Frontal cortex (tissue), 4 donors: ENCODE measurements around the gene PHPT1. TPM values are rescaled to one million over a fixed set of nuclear protein-coding genes. Genes with fewer than 3 reads are reported as not detected.
A peak's percentile ranks its signal among the peaks of the same experiment; 100 is the strongest.
"Not testable (repeated sequence)": the region's sequence is repeated elsewhere in the genome, so short reads cannot be mapped to it uniquely, and the experiment has no call there.

Source experiments
- DNase-seq, 2 donors: peaks; one replicate each; pipeline ENCODE4 v3.0.0; 2012; ENCODE audit warnings: low spot score in 2 of 2
- FAIRE-seq: peaks from 2 replicates; lab custom pipeline; 2012; peaks lifted over from hg19 to GRCh38; lab: Jason Lieb, UNC
- total RNA-seq: library from RNA; depleted of rRNA; stranded (reverse); fragments of >200 nt; gene quantifications from one replicate; pipeline ENCODE4 v1.2.3, GENCODE V29; 2014
- donor health status: control.
- donor health status: control.
- donor health status: control.

Gene PHPT1
- total RNA-seq, 1 donor from 2014 or later, result 143 TPM

- FAIRE-seq (no peak), DNase-seq (no peak)
These were observed 8.6 kb downstream of the PHPT1 start for GRCh38 chr9:136857581-136858412.

- FAIRE-seq (no peak), DNase-seq (no peak)
These were observed 9.2 kb downstream of the PHPT1 start for GRCh38 chr9:136858452-136858843.

- FAIRE-seq, result no peak
- DNase-seq, result peak in 1 of 2 donors; percentile 76
These were observed 9.9 kb downstream of the PHPT1 start for GRCh38 chr9:136858844-136859757.

GRCh38 chr9:136860529-136860928 is 11.3 kb downstream of the PHPT1 start:
- FAIRE-seq, result no peak
- DNase-seq, result no peak

GRCh38 chr9:136860933-136861873 is 12.0 kb downstream of the PHPT1 start:
- DNase-seq (no peak), FAIRE-seq (no peak)

GRCh38 chr9:136861874-136862457 is 12.8 kb downstream of the PHPT1 start:
- no peak for DNase-seq
- no peak for FAIRE-seq

GRCh38 chr9:136862849-136863622 is 13.8 kb downstream of the PHPT1 start:
- DNase-seq (no peak), FAIRE-seq (no peak)

- DNase-seq, result no peak
- no peak for FAIRE-seq
These were observed 14.5 kb downstream of the PHPT1 start for GRCh38 chr9:136863623-136864273.

GRCh38 chr9:136865041-136865767 is 16.0 kb downstream of the PHPT1 start:
- DNase-seq (no peak), FAIRE-seq (no peak)

GRCh38 chr9:136865768-136866103 is 16.5 kb downstream of the PHPT1 start:
- FAIRE-seq, result no peak
- DNase-seq, result no peak

- not testable (repeated sequence) for FAIRE-seq, DNase-seq
These were observed 17.8 kb downstream of the PHPT1 start for GRCh38 chr9:136866898-136867421.

- DNase-seq (no peak), FAIRE-seq (no peak)
These were observed 18.3 kb downstream of the PHPT1 start for GRCh38 chr9:136867480-136867879.

GRCh38 chr9:136867917-136868316 is 18.7 kb downstream of the PHPT1 start:
- no peak for FAIRE-seq
- no peak for DNase-seq

GRCh38 chr9:136868644-136869043 is 19.4 kb downstream of the PHPT1 start:
- FAIRE-seq (no peak), DNase-seq (no peak)

GRCh38 chr9:136869611-136870010 is 20.4 kb downstream of the PHPT1 start:
- DNase-seq, FAIRE-seq: not testable (repeated sequence)

GRCh38 chr9:136875155-136875554 is 25.9 kb downstream of the PHPT1 start:
- DNase-seq (no peak), FAIRE-seq (no peak)

GRCh38 chr9:136876476-136876875 is 27.3 kb downstream of the PHPT1 start:
- DNase-seq (no peak), FAIRE-seq (no peak)
